Measurements from ENCODE around the gene KLHL21.

DNA sequence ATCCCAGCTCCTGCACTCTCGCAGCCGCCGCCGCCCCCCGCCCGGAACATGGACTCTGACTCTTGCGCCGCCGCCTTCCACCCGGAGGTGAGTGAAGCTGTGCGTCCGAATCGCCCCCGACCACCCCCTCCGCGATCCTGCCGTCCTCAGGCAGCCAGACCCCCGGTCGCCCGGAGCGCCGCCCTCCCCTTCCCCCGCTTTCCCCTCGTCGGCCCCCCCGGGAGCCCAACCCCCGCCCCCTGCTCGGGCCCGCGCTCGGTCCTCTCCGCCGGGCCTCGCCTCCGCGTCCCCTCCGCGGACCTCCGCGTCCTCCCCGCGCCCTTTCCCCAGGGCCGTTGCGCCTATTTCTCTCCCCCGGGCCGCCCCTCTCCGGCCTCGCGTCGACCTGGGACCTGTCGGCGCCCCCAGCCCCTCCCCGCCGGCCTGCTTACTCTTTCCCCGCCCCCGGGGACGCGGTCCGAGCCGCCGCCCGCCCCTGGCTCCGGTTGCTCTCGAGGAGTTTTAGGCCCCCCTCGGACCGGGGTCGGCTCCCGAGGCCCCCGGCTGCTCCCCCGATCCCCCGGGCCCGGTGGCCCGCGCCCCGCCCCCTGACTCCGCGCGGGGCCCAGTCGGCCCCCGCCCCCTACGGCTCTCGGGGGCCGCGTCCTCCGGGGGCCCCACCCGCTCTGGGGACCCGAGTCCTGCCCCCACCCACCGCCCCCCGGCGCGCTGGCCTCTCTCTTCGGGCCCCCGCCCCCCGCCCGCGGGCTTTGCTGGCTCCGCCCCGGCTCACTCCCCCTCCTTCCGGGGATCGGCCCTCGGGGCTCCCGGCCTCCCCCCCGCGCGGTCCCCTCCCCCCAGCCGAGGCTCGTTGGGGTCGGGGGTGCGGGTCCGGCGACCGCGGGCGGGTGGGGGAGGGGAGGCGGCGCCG, 11.6 kb upstream of the KLHL21 start:
- TF ChIP-seq, protein P1, sequence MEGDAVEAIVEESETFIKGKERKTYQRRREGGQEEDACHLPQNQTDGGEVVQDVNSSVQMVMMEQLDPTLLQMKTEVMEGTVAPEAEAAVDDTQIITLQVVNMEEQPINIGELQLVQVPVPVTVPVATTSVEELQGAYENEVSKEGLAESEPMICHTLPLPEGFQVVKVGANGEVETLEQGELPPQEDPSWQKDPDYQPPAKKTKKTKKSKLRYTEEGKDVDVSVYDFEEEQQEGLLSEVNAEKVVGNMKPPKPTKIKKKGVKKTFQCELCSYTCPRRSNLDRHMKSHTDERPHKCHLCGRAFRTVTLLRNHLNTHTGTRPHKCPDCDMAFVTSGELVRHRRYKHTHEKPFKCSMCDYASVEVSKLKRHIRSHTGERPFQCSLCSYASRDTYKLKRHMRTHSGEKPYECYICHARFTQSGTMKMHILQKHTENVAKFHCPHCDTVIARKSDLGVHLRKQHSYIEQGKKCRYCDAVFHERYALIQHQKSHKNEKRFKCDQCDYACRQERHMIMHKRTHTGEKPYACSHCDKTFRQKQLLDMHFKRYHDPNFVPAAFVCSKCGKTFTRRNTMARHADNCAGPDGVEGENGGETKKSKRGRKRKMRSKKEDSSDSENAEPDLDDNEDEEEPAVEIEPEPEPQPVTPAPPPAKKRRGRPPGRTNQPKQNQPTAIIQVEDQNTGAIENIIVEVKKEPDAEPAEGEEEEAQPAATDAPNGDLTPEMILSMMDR (IDR thresholded peaks at IDR 0.05) = no peak
- TF ChIP-seq POLR2AphosphoS5 (IDR thresholded peaks at IDR 0.05; ENCODE audit: low read depth, low read length) = no peak
- TF ChIP-seq, protein P2, sequence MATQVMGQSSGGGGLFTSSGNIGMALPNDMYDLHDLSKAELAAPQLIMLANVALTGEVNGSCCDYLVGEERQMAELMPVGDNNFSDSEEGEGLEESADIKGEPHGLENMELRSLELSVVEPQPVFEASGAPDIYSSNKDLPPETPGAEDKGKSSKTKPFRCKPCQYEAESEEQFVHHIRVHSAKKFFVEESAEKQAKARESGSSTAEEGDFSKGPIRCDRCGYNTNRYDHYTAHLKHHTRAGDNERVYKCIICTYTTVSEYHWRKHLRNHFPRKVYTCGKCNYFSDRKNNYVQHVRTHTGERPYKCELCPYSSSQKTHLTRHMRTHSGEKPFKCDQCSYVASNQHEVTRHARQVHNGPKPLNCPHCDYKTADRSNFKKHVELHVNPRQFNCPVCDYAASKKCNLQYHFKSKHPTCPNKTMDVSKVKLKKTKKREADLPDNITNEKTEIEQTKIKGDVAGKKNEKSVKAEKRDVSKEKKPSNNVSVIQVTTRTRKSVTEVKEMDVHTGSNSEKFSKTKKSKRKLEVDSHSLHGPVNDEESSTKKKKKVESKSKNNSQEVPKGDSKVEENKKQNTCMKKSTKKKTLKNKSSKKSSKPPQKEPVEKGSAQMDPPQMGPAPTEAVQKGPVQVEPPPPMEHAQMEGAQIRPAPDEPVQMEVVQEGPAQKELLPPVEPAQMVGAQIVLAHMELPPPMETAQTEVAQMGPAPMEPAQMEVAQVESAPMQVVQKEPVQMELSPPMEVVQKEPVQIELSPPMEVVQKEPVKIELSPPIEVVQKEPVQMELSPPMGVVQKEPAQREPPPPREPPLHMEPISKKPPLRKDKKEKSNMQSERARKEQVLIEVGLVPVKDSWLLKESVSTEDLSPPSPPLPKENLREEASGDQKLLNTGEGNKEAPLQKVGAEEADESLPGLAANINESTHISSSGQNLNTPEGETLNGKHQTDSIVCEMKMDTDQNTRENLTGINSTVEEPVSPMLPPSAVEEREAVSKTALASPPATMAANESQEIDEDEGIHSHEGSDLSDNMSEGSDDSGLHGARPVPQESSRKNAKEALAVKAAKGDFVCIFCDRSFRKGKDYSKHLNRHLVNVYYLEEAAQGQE (IDR thresholded peaks at IDR 0.05; ENCODE audit: insufficient read depth in 1 of 2, low read depth in 2 of 2, low read length in 1 of 2) = no peak
- TF ChIP-seq TCF7L2 (IDR thresholded peaks at IDR 0.05; ENCODE audit: low read depth, low read length) = no peak

All from Panc1 (cell line).